Spleen (tissue), 7 donors: Measurements from ENCODE around the gene EDNRA.
"Not testable (repeated sequence)": the region's sequence is repeated elsewhere in the genome, so short reads cannot be mapped to it uniquely, and the experiment has no call there.

Experiments
- CTCF ChIP-seq, 11 experiments: fragments of 200-600 bp in 7 of 11; fragments of 450-650 bp in 4 of 11; sonication (generic) in 4 of 11; IDR thresholded peaks in 8 of 11; conservative IDR thresholded peaks in 3 of 11; 1 replicate in 7 of 11; 2 replicates in 4 of 11; pipeline versions ENCODE4 v1.4.0 to v1.8.0; 2016 to 2021; ENCODE audit warnings: antibody characterized with exemption in 11 of 11, inconsistent platforms in 4 of 11, mild to moderate bottlenecking in 1 of 11
- POLR2A ChIP-seq, 3 donors: fragments of 450-650 bp; IDR thresholded peaks; one replicate each; pipeline ENCODE4 v1.5.1; 2017; ENCODE audit warnings: antibody characterized with exemption in 3 of 3, mild to moderate bottlenecking in 1 of 3
- donor health status: DM: no; HTN: no; CAD: no; lungs with moderate emphysema.
- donor health status: DM: no; HTN: no; CAD: no.
- donor health status: DM: no; HTN: no; CAD: no.

DNA sequence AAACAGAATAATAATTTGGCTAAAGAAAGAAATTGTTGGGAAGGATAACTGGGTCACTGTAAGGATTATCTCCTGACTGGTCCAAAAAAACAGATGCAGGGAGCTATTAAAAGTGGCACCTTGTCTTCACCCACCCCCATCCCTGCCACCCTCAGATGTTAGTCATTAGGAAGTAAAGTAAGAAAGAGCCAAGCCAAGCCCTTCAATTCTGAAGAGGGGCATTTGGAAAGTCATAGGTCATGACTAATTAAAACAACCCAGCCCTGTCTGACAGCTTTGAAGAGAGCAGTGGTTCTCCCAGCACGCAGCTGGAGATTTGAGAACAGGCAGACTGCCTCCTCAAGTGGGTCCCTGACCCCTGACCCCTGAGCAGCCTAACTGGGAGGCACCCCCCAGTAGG is 46.5 kb upstream of the EDNRA start:
- not testable (repeated sequence) for TF ChIP-seq CTCF (IDR thresholded peaks at IDR 0.05 in 8 of 11, conservative IDR thresholded peaks at IDR 0.05 in 3 of 11); POLR2A (IDR thresholded peaks at IDR 0.05)
